Pancreas (tissue), 10 donors: ENCODE results near the gene SLC29A2. TPM values are rescaled to one million over a fixed set of nuclear protein-coding genes. Genes with fewer than 3 reads are reported as not detected.

ENCODE experiments used
- ATAC-seq, 4 donors: fragments of 200-7000 bp; cut with Tn5 transposase; one replicate each; pipeline versions ENCODE4 v1.8.0 to v1.9.1; 2020; ENCODE audit warnings: mild to moderate bottlenecking in 4 of 4, moderate library complexity in 4 of 4
- DNase-seq, 6 donors: peaks; one replicate each; pipeline ENCODE4 v3.0.0-alpha.2; 2020
- FAIRE-seq: peaks from 2 replicates; lab custom pipeline; 2012; peaks lifted over from hg19 to GRCh38; lab: Jason Lieb, UNC
- H3K27ac ChIP-seq, 4 donors: fragments of 200-600 bp; sonication (generic); 1 replicate in 3 of 4; 2 replicates in 1 of 4; pipeline versions ENCODE4 v1.5.0 to v1.8.0; 2020
- H3K27me3 ChIP-seq, 4 donors: fragments of 200-600 bp; one replicate each; pipeline ENCODE4 v1.8.0; 2021
- H3K36me3 ChIP-seq, 3 donors: fragments of 200-600 bp; sonication (generic) in 1 of 3; one replicate each; pipeline versions ENCODE4 v1.5.0 to v1.8.0; 2020 to 2021
- H3K4me1 ChIP-seq, 3 donors: fragments of 200-600 bp; one replicate each; pipeline ENCODE4 v1.8.0; 2021
- H3K4me3 ChIP-seq, 4 donors: fragments of 200-600 bp; sonication (generic) in 2 of 4; one replicate each; pipeline versions ENCODE4 v1.5.0 to v1.8.0; 2020 to 2021
- H3K9me3 ChIP-seq, 4 donors: fragments of 200-600 bp; one replicate each; pipeline ENCODE4 v1.8.0; 2021
- CTCF ChIP-seq, 4 donors: fragments of 200-600 bp; sonication (generic) in 3 of 4; IDR thresholded peaks; one replicate each; pipeline versions ENCODE4 v1.5.0 to v1.8.0; 2021; ENCODE audit warnings: antibody characterized with exemption in 4 of 4
- WGBS, 2 donors: extraction: QIAGEN DNeasy Blood & Tissue Kit; methylation state at CpG; one replicate each; pipeline ENCODE4 v1.1.7; 2013; 5-methylcytosine and 5-hydroxymethylcytosine counted together
- intact Hi-C, 3 donors: fragments of 100-400 bp; cut with DNase I; formaldehyde crosslinking; loops; one replicate each; pipeline versions ENCODE4 v1.11.1 to v1.14.2; 2022
- polyA plus RNA-seq, 2 donors: library from polyadenylated mRNA; stranded (reverse); fragments of 200-250 nt; gene quantifications; one replicate each; pipeline ENCODE4 v1.2.3, GENCODE V29; 2013
- total RNA-seq, 6 donors: library from RNA; stranded (reverse); fragmentation: NEBNext Ultra II Directional in 4 of 6; extraction: Animal tissue kit (Norgen Biotek cat#: 25700) in 4 of 6; gene quantifications; one replicate each; pipeline versions ENCODE4 v1.2.1 to v1.2.4, GENCODE V29; 2021 to 2023
- donor health status: healthy with polysubstance abuse.
- donor health status: DM: no; HTN: no; CAD: no; lungs with moderate emphysema.
- donor health status: DM: no; HTN: no; CAD: no.
- donor health status: control.
- donor health status: control.
- donor health status: Bipolar disorder and iron deficiency.
- donor health status: DM: yes; HTN: yes; CAD: no.
- donor health status: DM: no; HTN: no; CAD: no.
- donor health status: DM: no; HTN: no; CAD: no.
- donor health status: DM: yes; HTN: yes; CAD: no.

The SLC29A2 gene
- total and polyA plus RNA-seq, 8 donors = 2.9 to 21.7 (median 4.8) TPM

GRCh38 chr11:66339686-66340483 is 31.7 kb downstream of the SLC29A2 start:
- Histone ChIP-seq H3K36me3 (peaks cover 0 to 21% (median 9%) of the 10 kb centered on the region in 3 donors), H3K9me3 (no peaks in the 10 kb centered on the region), H3K27ac (no peak overlapping the region), H3K4me1 (peaks cover 10 to 22% (median 11%) of the 10 kb centered on the region in 3 donors), H3K4me3 (no peak overlapping the region), H3K27me3 (no peaks in the 10 kb centered on the region)
- intact Hi-C loops = no loop called here
- FAIRE-seq (no peak), ATAC-seq (no peak), DNase-seq (peak in 2 of 6 donors; percentile 14 to 27)
- 78 to 81% methylated on average over 14 of the region's 14 CpGs for WGBS, 2 donors
- TF ChIP-seq CTCF (IDR thresholded peaks at IDR 0.05) = no peak

GRCh38 chr11:66339162-66339675 is 32.3 kb downstream of the SLC29A2 start:
- Histone ChIP-seq H3K9me3 (no peaks in the 10 kb centered on the region), H3K4me3 (no peak overlapping the region), H3K27ac (no peak overlapping the region), H3K27me3 (no peaks in the 10 kb centered on the region), H3K36me3 (peaks cover 0 to 21% (median 9%) of the 10 kb centered on the region in 3 donors), H3K4me1 (peaks cover 10 to 20% (median 11%) of the 10 kb centered on the region in 3 donors)
- FAIRE-seq (no peak), ATAC-seq (no peak), DNase-seq (peak in 1 of 6 donors; percentile 40)
- no peak for TF ChIP-seq CTCF (IDR thresholded peaks at IDR 0.05)
- intact Hi-C loops = no loop called here
- WGBS, 2 donors = 83 to 93% methylated on average over 6 of the region's 6 CpGs

- DNase-seq (peak in 1 of 6 donors; percentile 60), FAIRE-seq (no peak), ATAC-seq (no peak)
- Histone ChIP-seq H3K4me1 (peaks cover 4 to 13% (median 10%) of the 10 kb centered on the region in 3 donors), H3K4me3 (no peak overlapping the region), H3K36me3 (peaks cover 0 to 21% (median 9%) of the 10 kb centered on the region in 3 donors), H3K27ac (no peak overlapping the region), H3K9me3 (no peaks in the 10 kb centered on the region), H3K27me3 (no peaks in the 10 kb centered on the region)
- 81 to 85% methylated on average over 17 of the region's 17 CpGs for WGBS, 2 donors
- intact Hi-C loops = no loop called here
- TF ChIP-seq CTCF (IDR thresholded peaks at IDR 0.05) = no peak
Observed at GRCh38 chr11:66338276-66339161, 33.0 kb downstream of the SLC29A2 start.

GRCh38 chr11:66337103-66337899 is 34.3 kb downstream of the SLC29A2 start:
- Histone ChIP-seq H3K4me3 (no peak overlapping the region), H3K9me3 (no peaks in the 10 kb centered on the region), H3K27ac (peak overlapping the region in 3 of 4 donors; percentile 8 to 57 (median 32)), H3K36me3 (peaks cover 0 to 21% (median 9%) of the 10 kb centered on the region in 3 donors), H3K27me3 (no peaks in the 10 kb centered on the region), H3K4me1 (peaks cover 4 to 12% (median 10%) of the 10 kb centered on the region in 3 donors)
- ATAC-seq (no peak), FAIRE-seq (no peak), DNase-seq (peak in 1 of 6 donors; percentile 75)
- 50 to 57% methylated on average over 18 of the region's 18 CpGs for WGBS, 2 donors
- intact Hi-C loops = no loop called here
- TF ChIP-seq CTCF (IDR thresholded peaks at IDR 0.05) = no peak
